Skeletal muscle satellite cell (primary cell): Measurements from ENCODE around the gene GPR62. TPM values are rescaled to one million over a fixed set of nuclear protein-coding genes. Genes with fewer than 3 reads are reported as not detected.
"Not testable (repeated sequence)": the region's sequence is repeated elsewhere in the genome, so short reads cannot be mapped to it uniquely, and the experiment has no call there.

Experiments used
- H3K27me3 ChIP-seq: 2 replicates; pipeline ENCODE4 v1.7.0; 2013; ENCODE audit warnings: low read length; ENCODE audit not compliant: control insufficient read depth, insufficient read depth
- H3K36me3 ChIP-seq: 2 replicates; pipeline ENCODE4 v1.7.0; 2013; ENCODE audit warnings: mild to moderate bottlenecking, control low read depth, low read length; ENCODE audit not compliant: insufficient read depth
- H3K4me1 ChIP-seq: 2 replicates; pipeline ENCODE4 v1.7.0; 2013; ENCODE audit warnings: low read length; ENCODE audit not compliant: control insufficient read depth, insufficient read depth
- H3K4me2 ChIP-seq: 2 replicates; pipeline ENCODE4 v1.7.0; 2013; ENCODE audit warnings: mild to moderate bottlenecking, low read length
- H3K4me3 ChIP-seq: 2 replicates; pipeline ENCODE4 v1.7.0; 2013; ENCODE audit warnings: low read length
- H3K9ac ChIP-seq: 2 replicates; pipeline ENCODE4 v1.7.0; 2013; ENCODE audit warnings: mild to moderate bottlenecking, low read depth, low read length, moderate library complexity
- H3K9me3 ChIP-seq: replicated peaks from 2 replicates; pipeline ENCODE4 v1.7.0; 2013; ENCODE audit warnings: mild to moderate bottlenecking, control low read depth, low read length
- total RNA-seq: library from RNA; depleted of rRNA; stranded (reverse); fragments of >200 nt; gene quantifications from 2 replicates; pipeline ENCODE4 v1.2.3, GENCODE V29; 2012; rRNA removed

GPR62 gene
- under 0.01 TPM in 2 replicates for total RNA-seq

GRCh38 chr3:51955175-51955892 lies at the start of gene GPR62:
Gene GPR62 (plus strand): TSS chr3:51955381. CDS start chr3:51955653, 272 bp downstream.
- peaks cover 26% of the 10 kb centered on the region for H3K36me3 ChIP-seq
- peak within 1 kb of the TSS; percentile 49 for H3K4me3 ChIP-seq
- peaks cover 26% of the 10 kb centered on the region for H3K4me1 ChIP-seq
- no peaks in the 10 kb centered on the region for H3K27me3 ChIP-seq
- no peaks in the 10 kb centered on the region for H3K9me3 ChIP-seq
- peak within 1 kb of the TSS; percentile 78 for H3K4me2 ChIP-seq
- H3K9ac ChIP-seq = peak within 1 kb of the TSS; percentile 22

- H3K27me3 ChIP-seq = no peaks in the 10 kb centered on the region
- no peaks in the 10 kb centered on the region for H3K9me3 ChIP-seq
- H3K36me3 ChIP-seq = no peaks in the 10 kb centered on the region
- no peak overlapping the region for H3K4me2 ChIP-seq
- no peak overlapping the region for H3K4me3 ChIP-seq
- H3K4me1 ChIP-seq = no peaks in the 10 kb centered on the region
- no peak overlapping the region for H3K9ac ChIP-seq
These were observed 47.2 kb upstream of the GPR62 start for GRCh38 chr3:51908026-51908425.

GRCh38 chr3:51916418-51916817 lies 38.8 kb upstream of the GPR62 start:
- Histone ChIP-seq H3K4me1 (no peaks in the 10 kb centered on the region), H3K4me3 (no peak overlapping the region), H3K9me3 (no peaks in the 10 kb centered on the region), H3K4me2 (no peak overlapping the region), H3K9ac (no peak overlapping the region), H3K27me3 (peaks cover 14% of the 10 kb centered on the region), H3K36me3 (no peaks in the 10 kb centered on the region)

GRCh38 chr3:51921081-51921578 lies 34.1 kb upstream of the GPR62 start:
- no peak overlapping the region for H3K4me3 ChIP-seq
- H3K9ac ChIP-seq = no peak overlapping the region
- H3K9me3 ChIP-seq = no peaks in the 10 kb centered on the region
- H3K4me2 ChIP-seq = no peak overlapping the region
- H3K36me3 ChIP-seq = no peaks in the 10 kb centered on the region
- no peaks in the 10 kb centered on the region for H3K4me1 ChIP-seq
- H3K27me3 ChIP-seq = peaks cover 14% of the 10 kb centered on the region

- H3K4me3 ChIP-seq = no peak overlapping the region
- no peaks in the 10 kb centered on the region for H3K4me1 ChIP-seq
- H3K4me2 ChIP-seq = no peak overlapping the region
- H3K27me3 ChIP-seq = no peaks in the 10 kb centered on the region
- H3K36me3 ChIP-seq = peaks cover 3% of the 10 kb centered on the region
- H3K9me3 ChIP-seq = no peaks in the 10 kb centered on the region
- no peak overlapping the region for H3K9ac ChIP-seq
These were observed 27.9 kb upstream of the GPR62 start for GRCh38 chr3:51927061-51927977.

- Histone ChIP-seq H3K9me3 (no peaks in the 10 kb centered on the region), H3K4me3 (no peak overlapping the region), H3K27me3 (no peaks in the 10 kb centered on the region), H3K4me1 (no peaks in the 10 kb centered on the region), H3K4me2 (no peak overlapping the region), H3K36me3 (peaks cover 5% of the 10 kb centered on the region), H3K9ac (no peak overlapping the region)
These were observed 26.7 kb upstream of the GPR62 start for GRCh38 chr3:51928438-51928837.

GRCh38 chr3:51928981-51929380 lies 26.2 kb upstream of the GPR62 start:
- not testable (repeated sequence) for H3K4me2 ChIP-seq, H3K4me1 ChIP-seq, H3K9ac ChIP-seq, H3K4me3 ChIP-seq, H3K9me3 ChIP-seq, H3K27me3 ChIP-seq
- H3K36me3 ChIP-seq = peaks cover 10% of the 10 kb centered on the region

GRCh38 chr3:51929420-51930003 lies 25.7 kb upstream of the GPR62 start:
- Histone ChIP-seq H3K4me2 (no peak overlapping the region), H3K4me3 (no peak overlapping the region), H3K9me3 (no peaks in the 10 kb centered on the region), H3K4me1 (no peaks in the 10 kb centered on the region), H3K9ac (no peak overlapping the region), H3K36me3 (peaks cover 16% of the 10 kb centered on the region), H3K27me3 (no peaks in the 10 kb centered on the region)

- no peak overlapping the region for H3K9ac ChIP-seq
- no peaks in the 10 kb centered on the region for H3K27me3 ChIP-seq
- no peak overlapping the region for H3K4me2 ChIP-seq
- H3K36me3 ChIP-seq = peaks cover 24% of the 10 kb centered on the region
- no peaks in the 10 kb centered on the region for H3K9me3 ChIP-seq
- no peak overlapping the region for H3K4me3 ChIP-seq
- no peaks in the 10 kb centered on the region for H3K4me1 ChIP-seq
These were observed 24.7 kb upstream of the GPR62 start for GRCh38 chr3:51930439-51930838.

- Histone ChIP-seq H3K4me2 (no peak overlapping the region), H3K9me3 (no peaks in the 10 kb centered on the region), H3K27me3 (no peaks in the 10 kb centered on the region), H3K9ac (no peak overlapping the region), H3K4me1 (no peaks in the 10 kb centered on the region), H3K4me3 (no peak overlapping the region), H3K36me3 (peaks cover 33% of the 10 kb centered on the region)
These were observed 23.4 kb upstream of the GPR62 start for GRCh38 chr3:51931756-51932155.
